Endothelial cell of umbilical vein (primary cell): ENCODE measurements around the gene TRIM17.

Experiments used
- CTCF ChIP-seq, 2 donors: IDR thresholded peaks; 1 replicate in 1 of 2; 2 replicates in 1 of 2; pipeline ENCODE4 v1.5.1; 2011; ENCODE audit warnings: low read length in 2 of 2, mild to moderate bottlenecking in 2 of 2, moderate library complexity in 2 of 2, control low read depth in 1 of 2, inconsistent platforms in 1 of 2, low read depth in 1 of 2; ENCODE audit not compliant: insufficient read depth in 1 of 2; ENCODE audit errors: extremely low read depth in 1 of 2
- POLR2AphosphoS5 ChIP-seq: IDR thresholded peaks from 2 replicates; pipeline ENCODE4 v1.6.1; 2012; ENCODE audit warnings: low read depth, mild to moderate bottlenecking, control low read depth, low read length, moderate library complexity; ENCODE audit not compliant: insufficient read depth

DNA sequence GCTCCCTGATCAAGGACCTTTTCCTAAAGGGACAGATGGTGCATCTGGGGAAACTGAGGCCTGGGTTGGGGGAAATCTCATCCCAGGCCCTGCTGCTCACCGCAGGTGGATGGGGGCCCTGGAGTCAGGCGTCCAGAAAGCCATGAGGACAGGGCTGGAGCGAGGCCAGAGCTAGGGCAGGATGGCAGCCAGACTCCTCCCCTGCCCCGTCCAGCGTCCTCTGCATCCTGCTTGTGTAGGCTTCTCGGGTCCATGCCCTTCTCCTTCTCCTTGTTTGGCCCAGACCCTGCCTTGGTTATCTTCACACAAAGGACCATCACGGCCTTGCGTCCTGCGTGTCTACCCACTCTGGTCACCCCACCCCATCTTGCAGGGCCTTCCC is 53.0 kb downstream of the TRIM17 start:
- TF ChIP-seq CTCF (IDR thresholded peaks at IDR 0.05; ENCODE audit: extremely low read depth in 1 of 2, insufficient read depth in 1 of 2, low read depth in 1 of 2, low read length in 2 of 2) (no peak), POLR2AphosphoS5 (no peak)
